ENCODE data around the gene VIL1.

DNA sequence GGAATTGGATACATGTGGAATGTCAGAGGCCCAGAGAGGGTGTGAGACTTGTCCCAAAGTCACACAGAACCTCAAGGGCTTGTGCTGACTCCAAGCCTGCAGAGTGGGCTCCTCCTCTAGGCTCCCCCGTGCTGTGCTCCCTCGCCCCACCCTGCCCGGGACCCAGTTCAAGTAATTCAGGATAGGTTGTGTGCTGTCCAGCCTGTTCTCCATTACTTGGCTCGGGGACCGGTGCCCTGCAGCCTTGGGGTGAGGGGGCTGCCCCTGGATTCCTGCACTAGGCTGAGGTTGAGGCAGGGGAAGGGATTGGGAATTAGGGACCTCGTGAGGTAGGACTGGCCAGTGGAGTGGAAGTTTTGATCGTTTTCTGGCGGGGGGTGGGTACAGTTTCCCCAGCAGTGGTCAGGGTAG is 16.4 kb upstream of the VIL1 start:
- TF ChIP-seq, protein P1, sequence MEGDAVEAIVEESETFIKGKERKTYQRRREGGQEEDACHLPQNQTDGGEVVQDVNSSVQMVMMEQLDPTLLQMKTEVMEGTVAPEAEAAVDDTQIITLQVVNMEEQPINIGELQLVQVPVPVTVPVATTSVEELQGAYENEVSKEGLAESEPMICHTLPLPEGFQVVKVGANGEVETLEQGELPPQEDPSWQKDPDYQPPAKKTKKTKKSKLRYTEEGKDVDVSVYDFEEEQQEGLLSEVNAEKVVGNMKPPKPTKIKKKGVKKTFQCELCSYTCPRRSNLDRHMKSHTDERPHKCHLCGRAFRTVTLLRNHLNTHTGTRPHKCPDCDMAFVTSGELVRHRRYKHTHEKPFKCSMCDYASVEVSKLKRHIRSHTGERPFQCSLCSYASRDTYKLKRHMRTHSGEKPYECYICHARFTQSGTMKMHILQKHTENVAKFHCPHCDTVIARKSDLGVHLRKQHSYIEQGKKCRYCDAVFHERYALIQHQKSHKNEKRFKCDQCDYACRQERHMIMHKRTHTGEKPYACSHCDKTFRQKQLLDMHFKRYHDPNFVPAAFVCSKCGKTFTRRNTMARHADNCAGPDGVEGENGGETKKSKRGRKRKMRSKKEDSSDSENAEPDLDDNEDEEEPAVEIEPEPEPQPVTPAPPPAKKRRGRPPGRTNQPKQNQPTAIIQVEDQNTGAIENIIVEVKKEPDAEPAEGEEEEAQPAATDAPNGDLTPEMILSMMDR (IDR thresholded peaks at IDR 0.05; ENCODE audit: insufficient read depth, low read length, poor library complexity, severe bottlenecking): no peak
- no peak for TF ChIP-seq EZH2phosphoT487 (conservative IDR thresholded peaks at IDR 0.05; ENCODE audit: low read length)

All from SU-DHL-6 (cell line).